ELF-1 (cell line): Measurements from ENCODE around the gene ZBTB20.

Experiments used
- DNase-seq: peaks from one replicate; pipeline ENCODE4 v3.0.0-alpha.2; 2016; ENCODE audit warnings: low read depth, low spot score

Gene ZBTB20

DNA sequence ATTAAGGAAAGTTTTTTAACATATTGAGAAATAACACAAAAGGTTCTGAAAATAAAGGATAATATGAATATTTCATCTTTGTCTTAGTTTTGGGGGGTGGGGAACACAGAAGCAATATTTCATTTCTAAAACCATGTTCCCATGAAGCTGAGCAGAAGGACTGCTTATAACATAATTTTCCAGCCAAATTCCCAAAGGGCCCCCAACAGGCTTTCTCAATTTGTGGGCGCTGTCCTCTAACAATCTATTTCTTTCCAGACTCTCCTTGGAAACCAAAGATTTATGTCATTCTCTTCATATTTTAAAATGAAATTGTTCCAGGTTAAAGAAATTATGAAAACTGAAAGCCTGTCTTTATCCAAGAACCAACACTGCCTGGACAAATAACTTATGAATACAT lies 273.5 kb downstream of the ZBTB20 start:
- no peak for DNase-seq

- DNase-seq, result no peak
These were observed 274.5 kb downstream of the ZBTB20 start for GRCh38 chr3:114872588-114872987.

- DNase-seq, result no peak
These were observed 275.0 kb downstream of the ZBTB20 start for GRCh38 chr3:114872050-114872449.

- DNase-seq, result no peak
These were observed 279.1 kb downstream of the ZBTB20 start for GRCh38 chr3:114867835-114868503.

- DNase-seq, result no peak
These were observed 279.7 kb downstream of the ZBTB20 start for GRCh38 chr3:114867359-114867758.

DNA sequence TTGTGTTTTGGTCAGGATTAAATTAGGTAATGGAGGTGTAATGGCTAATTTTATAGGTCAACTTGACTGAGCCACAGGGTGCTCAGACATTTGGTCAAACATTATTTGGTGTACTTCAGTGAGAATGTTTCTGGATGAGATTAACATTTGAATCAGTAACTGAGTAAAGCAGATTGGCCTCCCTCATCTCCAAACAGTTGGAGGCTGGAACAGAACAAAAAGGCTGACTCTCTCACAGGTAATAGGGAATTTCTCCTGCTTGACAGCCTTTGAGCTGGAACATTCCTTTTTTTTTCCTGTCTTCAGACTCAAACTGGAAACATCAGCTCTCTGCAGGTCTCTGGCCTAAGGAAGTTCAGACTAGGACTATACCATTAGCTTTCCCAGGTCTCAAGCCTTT lies 280.7 kb downstream of the ZBTB20 start:
- DNase-seq, result no peak

DNA sequence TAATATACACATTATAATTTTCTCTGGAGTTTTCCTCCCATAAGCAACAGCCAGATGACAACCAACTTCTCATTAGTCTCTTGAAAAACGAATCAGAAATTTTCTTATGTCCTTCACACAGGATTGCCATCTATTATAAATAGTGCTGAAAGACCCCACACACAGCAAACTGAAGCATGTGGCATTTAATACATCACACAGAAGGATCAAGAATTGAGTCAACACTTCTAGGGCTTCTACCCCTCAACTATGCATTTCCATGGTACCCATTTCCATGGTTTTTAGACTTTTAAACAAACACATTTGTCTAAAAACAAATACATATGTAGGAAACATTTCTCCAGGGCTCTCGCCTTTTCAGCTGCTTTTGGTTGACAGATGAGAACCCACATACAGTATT lies 282.1 kb downstream of the ZBTB20 start:
- DNase-seq, result no peak

DNA sequence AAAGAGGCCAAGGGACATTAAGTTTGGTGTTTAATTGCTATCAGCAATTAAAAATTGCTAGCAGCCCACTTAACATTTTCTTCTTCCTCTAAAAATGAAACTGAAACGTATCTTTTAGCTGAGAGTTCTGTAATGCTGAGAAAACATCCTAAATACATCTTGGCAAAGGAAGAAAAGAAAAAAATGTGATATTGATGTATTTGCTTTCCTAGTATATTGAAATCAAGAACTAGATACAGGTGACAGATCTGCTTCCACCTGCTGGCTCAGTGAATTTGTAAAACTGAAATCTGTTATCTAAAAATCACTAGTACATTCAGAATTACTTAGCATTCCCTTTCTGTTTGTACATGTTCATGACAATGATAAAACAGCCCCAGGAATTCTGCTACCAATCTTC lies 283.2 kb downstream of the ZBTB20 start:
- no peak for DNase-seq

- no peak for DNase-seq
These were observed 285.4 kb downstream of the ZBTB20 start for GRCh38 chr3:114861666-114862065.

DNA sequence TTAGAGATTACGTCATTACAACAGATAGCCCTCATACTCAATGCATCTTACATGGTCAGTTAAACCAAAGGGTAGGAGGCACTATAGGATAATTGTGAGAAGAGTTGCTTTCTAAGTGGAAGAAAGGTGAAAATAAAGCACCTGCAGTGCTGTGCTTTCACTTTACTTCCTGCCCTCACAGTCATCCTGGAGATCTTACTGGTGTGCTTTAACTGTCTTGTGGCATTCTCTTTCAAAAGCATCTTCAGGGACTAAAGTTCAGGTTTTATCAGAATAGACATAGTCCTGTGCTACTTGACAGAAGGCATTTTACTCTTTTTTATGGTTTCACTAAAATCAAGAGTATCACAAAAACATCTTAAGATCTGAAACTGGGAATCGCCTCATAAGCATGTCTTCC lies 286.6 kb downstream of the ZBTB20 start:
- DNase-seq, result no peak

- no peak for DNase-seq
These were observed 288.8 kb downstream of the ZBTB20 start for GRCh38 chr3:114858329-114858728.

- no peak for DNase-seq
These were observed 289.8 kb downstream of the ZBTB20 start for GRCh38 chr3:114857299-114857701.

DNA sequence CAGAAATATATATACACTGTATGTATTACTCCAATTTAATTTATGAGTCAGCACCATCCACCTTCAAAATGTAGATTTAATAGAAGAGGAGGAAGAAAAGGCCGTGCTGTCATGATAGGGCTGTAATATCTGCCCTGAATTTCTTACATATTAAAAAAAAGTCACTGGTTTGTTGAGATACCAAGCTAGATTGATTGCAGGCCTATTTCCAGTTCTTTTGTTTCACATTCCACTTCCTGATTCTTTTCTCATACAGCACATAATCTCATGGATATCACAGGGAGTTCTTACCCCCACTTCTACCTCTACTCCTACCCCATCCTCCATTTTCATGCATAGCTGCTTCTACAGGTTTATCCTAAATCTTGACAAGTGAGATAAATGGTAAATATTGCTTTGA lies 290.3 kb downstream of the ZBTB20 start:
- DNase-seq, result no peak

DNA sequence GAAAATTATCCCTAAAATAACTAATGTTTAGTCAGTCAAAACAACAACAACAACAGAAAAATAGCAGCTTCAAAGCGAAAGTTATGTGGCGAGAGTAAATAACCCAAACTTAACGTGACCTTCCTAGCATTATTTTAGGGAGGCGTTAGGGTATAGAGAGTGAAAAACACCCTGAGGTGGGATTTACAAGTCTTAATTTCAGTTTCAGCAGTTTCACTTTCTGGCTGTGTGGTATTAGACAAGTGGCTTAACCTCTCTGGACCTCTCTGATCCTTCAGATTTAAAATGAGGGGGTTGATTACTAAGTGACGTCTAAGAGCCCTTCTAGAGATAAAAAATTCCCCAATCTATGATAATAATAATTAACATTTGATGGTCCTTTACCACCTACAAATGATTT lies 291.2 kb downstream of the ZBTB20 start:
- no peak for DNase-seq

DNA sequence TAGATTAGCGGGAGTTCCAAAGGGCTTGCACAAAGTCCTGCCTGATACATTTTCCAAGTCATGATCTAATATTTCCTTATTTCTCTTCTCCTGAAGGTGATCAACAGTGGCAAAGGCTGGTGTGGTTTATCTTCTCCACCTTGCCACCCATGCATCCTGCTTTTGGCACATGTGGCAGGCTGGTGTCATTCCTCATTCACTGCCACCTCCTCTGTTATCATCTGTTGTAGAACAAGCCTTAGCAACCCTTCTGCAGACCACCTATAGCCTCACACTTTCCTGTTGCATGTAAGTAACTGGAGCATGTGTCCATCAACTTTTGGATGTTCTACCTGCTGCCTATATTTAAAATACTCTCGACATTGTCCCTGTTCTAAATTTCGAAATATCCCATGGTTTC lies 294.1 kb downstream of the ZBTB20 start:
- DNase-seq, result no peak

- no peak for DNase-seq
These were observed 296.2 kb downstream of the ZBTB20 start for GRCh38 chr3:114850898-114851297.

DNA sequence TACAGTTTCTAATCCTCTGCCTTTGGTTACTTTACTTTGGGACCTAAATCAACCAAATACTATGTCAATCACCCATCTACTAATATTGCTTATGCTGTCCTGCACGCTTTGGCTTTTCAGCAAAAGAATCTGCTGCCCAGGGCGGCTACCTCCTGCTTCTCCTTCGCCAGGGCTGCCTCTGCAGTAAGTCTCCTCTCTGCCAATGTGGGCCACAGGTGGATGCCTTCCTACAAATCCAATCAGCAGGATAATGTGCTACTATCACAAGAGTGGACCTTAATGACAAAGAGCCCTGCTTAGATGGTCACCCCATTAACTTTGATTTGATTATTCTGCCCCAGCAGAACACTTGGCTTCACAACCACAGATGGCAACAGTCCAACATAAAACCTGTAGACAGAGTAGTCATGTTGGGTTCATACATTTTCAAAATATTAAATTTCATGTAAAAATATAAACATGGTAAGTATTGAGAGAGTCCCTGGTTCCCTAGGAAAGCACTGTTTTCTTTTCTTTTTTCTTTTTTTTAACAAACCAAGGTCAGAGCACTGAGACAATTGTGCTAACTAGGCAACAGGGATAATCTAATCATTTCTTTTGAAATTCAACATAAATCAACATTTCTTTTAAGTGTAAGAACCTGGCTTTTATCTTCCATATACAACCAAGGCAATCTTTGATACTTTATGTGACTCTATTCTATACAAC lies 298.3 kb downstream of the ZBTB20 start:
- DNase-seq, result no peak

DNA sequence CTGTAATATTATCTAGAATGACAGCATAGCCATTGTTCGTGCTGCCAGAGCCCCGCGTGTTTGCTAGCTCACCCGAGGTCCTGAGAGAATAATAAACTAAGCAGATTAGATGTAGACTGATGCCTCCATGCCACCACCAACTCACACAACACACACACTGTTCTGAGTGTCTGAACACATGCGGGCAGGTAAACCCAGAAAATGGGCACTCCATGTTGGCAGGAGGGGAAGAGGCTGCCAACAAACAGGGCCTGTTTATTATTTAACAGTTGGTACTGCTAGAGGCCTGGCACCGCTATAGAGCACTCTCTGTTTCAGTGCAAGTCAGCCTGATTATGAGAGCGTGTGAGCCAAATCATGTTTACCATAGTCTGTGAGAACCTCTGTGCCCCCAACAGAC lies 299.0 kb downstream of the ZBTB20 start:
- no peak for DNase-seq

DNA sequence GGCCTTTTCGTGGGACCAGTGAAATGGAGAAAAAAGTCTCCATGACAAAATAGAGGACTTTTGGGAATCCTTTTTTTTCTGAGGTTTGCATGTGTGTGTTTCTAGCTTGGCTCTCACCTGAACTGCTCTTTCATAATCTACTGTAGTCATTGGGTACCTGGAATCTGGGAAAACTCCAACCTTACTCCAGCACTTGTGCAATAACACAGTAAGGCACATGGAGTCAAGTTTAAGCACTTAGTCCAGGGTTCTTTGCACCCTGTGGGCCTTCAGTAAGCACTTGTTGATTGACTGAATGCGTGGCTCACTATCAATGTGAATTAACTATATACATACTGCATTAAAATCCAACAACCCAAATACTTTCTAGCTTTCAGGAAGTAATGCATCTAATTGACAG lies 299.5 kb downstream of the ZBTB20 start:
- DNase-seq, result no peak

DNA sequence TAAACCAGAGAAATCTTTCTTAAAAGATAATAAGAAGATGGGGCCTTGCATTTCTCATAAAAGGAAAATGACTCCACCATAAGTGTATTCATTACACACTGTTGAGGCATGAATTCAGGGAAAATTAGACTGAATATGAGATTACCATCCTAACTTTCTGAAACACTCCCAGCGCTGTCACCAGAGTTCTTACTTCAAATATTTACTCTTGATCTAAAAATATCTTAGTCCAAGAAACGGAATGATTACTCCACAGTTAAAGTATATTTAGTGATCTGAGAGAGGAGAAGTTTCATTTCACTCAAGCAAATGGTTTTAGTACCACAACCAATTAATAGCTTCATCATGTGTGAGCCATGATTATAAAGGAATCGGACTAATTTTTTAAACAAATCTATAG lies 300.3 kb downstream of the ZBTB20 start:
- DNase-seq, result no peak

DNA sequence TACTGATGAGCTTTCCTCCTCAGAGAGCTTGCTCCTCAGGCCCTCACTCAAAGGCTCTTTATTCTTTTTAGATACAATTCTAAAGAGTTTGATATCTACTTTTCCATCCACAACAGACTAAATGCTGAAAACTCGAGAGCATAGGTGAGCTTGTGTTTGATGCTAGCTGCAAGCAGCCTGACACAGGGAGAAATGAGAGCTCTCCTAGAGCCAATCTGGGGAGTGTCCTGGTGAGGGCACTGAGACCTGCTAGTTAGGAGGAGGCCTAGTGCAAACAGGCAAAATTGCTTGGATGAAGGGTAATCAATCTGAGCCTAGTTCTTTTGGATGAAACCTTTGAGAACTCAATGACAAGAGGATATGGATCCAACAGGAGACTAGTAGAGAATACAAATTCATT lies 300.8 kb downstream of the ZBTB20 start:
- no peak for DNase-seq

GRCh38 chr3:114841515-114841914 lies 305.6 kb downstream of the ZBTB20 start:
- DNase-seq, result no peak

- no peak for DNase-seq
These were observed 307.6 kb downstream of the ZBTB20 start for GRCh38 chr3:114839476-114839875.

DNA sequence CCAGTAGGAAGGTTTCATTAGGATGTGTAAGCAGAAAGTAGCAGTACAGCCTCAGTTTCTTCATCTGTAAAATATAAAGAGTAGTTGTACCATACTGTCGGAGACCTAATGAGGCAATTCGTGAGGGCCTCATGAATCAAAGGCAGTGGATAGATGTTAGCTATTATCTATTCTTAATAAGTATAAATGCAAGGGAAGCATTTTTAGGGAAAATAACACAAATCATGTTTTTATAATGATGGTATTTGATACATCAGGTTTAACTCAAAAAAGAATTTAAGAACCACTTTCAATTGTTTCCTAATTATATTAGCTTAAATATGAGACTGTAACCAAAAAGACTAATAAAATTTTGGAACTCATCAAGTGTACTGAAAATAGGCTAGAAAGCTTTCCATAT lies 309.1 kb downstream of the ZBTB20 start:
- no peak for DNase-seq
